ENCODE results near the gene CAMK1G.
A peak's percentile ranks its signal among the peaks of the same experiment; 100 is the strongest.

CAMK1G gene

DNA sequence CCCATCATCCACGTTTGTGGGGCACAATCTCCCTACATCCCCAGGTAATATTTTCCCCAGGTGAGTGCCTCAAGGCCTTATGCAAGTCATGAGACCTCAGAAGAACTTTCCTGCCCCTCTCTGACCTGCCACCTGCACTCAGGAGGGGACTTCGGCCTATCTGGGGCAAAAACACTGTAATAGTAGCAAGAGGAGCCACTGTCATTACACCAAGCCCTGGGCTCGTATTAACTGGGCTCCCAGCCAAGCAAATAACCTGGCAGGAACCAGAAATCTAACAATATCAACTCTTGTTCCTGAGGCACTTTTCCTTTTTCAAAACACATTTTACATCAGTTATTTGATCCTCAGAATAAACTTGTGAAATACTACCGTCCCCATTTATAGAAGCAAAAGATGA, 37.8 kb downstream of the CAMK1G start (continued):
- TF ChIP-seq, protein P1, sequence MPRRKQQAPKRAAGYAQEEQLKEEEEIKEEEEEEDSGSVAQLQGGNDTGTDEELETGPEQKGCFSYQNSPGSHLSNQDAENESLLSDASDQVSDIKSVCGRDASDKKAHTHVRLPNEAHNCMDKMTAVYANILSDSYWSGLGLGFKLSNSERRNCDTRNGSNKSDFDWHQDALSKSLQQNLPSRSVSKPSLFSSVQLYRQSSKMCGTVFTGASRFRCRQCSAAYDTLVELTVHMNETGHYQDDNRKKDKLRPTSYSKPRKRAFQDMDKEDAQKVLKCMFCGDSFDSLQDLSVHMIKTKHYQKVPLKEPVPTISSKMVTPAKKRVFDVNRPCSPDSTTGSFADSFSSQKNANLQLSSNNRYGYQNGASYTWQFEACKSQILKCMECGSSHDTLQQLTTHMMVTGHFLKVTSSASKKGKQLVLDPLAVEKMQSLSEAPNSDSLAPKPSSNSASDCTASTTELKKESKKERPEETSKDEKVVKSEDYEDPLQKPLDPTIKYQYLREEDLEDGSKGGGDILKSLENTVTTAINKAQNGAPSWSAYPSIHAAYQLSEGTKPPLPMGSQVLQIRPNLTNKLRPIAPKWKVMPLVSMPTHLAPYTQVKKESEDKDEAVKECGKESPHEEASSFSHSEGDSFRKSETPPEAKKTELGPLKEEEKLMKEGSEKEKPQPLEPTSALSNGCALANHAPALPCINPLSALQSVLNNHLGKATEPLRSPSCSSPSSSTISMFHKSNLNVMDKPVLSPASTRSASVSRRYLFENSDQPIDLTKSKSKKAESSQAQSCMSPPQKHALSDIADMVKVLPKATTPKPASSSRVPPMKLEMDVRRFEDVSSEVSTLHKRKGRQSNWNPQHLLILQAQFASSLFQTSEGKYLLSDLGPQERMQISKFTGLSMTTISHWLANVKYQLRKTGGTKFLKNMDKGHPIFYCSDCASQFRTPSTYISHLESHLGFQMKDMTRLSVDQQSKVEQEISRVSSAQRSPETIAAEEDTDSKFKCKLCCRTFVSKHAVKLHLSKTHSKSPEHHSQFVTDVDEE (CRISPR knock-in tag; IDR thresholded peaks at IDR 0.05), result no peak

- ATAC-seq, result no peak
- TF ChIP-seq GLIS3 (CRISPR knock-in tag; IDR thresholded peaks at IDR 0.05), result no peak
These were observed 38.5 kb downstream of the CAMK1G start for GRCh38 chr1:209621741-209622655.

DNA sequence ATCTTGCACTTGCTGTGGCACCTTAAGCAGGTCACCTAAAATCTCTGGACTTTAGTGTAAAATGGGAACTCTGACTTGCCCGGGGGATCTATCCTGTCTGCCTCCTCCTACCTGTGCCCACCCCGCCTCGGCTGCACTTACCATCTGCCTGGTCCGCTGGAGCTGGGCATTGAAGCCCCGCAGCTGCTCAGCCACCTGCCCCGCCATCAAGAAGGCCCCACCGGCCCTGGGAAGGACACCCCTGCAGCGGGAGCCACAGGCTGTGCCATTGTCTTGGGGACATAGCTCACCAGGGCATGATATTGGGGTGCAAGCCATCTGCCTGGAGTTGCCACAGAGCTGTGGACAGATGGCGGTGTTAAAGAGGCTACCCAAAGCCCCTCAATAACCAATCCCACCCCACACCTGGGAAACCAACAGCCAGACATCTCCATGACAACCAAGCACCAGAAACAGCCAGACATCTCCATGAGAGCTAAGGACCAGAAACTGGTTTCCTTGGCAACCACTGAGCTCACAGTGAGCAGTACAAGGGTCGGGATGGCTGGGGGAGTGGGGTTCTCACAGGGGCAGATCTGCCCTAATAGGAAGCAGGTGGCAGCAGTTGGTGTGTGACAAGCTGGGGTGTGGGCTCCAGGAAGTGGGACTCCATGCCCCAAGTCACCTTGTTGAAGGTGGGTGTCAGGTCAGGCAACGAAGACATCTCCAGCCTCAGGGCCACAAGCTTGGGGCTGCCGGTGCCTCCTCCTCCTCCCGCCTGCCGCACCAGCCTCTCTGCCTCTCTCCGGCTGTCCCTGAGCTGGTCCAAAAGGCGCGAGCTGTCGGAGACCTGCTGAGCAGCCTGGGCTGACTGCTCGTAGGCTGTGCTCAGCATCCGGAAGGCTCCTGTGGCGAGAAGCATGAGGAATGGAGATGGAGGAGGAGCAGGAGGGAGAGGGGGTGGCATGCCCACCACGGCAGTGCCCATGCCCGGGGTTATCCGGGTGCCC, 39.6 kb downstream of the CAMK1G start:
- ATAC-seq, result no peak
- TF ChIP-seq OSR1 (CRISPR knock-in tag; IDR thresholded peaks at IDR 0.05) (no peak), ARNTL (CRISPR knock-in tag; IDR thresholded peaks at IDR 0.05; ENCODE audit: borderline replicate concordance, low read depth) (no peak), TOX (CRISPR knock-in tag; IDR thresholded peaks at IDR 0.05; ENCODE audit: borderline replicate concordance) (no peak), TCF4 (CRISPR knock-in tag; IDR thresholded peaks at IDR 0.05; ENCODE audit: borderline replicate concordance) (no peak), PPARA (CRISPR knock-in tag; IDR thresholded peaks at IDR 0.05; ENCODE audit: borderline replicate concordance) (no peak), ZFP3 (CRISPR knock-in tag; IDR thresholded peaks at IDR 0.05) (no peak), CSDC2 (CRISPR knock-in tag; IDR thresholded peaks at IDR 0.05) (no peak), BACH2 (CRISPR knock-in tag; IDR thresholded peaks at IDR 0.05; ENCODE audit: borderline replicate concordance) (no peak), POU6F1 (CRISPR knock-in tag; IDR thresholded peaks at IDR 0.05; ENCODE audit: borderline replicate concordance, low read depth) (no peak)
- TF ChIP-seq, protein P2, sequence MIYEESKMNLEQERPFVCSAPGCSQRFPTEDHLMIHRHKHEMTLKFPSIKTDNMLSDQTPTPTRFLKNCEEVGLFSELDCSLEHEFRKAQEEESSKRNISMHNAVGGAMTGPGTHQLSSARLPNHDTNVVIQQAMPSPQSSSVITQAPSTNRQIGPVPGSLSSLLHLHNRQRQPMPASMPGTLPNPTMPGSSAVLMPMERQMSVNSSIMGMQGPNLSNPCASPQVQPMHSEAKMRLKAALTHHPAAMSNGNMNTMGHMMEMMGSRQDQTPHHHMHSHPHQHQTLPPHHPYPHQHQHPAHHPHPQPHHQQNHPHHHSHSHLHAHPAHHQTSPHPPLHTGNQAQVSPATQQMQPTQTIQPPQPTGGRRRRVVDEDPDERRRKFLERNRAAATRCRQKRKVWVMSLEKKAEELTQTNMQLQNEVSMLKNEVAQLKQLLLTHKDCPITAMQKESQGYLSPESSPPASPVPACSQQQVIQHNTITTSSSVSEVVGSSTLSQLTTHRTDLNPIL (CRISPR knock-in tag; IDR thresholded peaks at IDR 0.05; ENCODE audit: low read depth), result no peak

DNA sequence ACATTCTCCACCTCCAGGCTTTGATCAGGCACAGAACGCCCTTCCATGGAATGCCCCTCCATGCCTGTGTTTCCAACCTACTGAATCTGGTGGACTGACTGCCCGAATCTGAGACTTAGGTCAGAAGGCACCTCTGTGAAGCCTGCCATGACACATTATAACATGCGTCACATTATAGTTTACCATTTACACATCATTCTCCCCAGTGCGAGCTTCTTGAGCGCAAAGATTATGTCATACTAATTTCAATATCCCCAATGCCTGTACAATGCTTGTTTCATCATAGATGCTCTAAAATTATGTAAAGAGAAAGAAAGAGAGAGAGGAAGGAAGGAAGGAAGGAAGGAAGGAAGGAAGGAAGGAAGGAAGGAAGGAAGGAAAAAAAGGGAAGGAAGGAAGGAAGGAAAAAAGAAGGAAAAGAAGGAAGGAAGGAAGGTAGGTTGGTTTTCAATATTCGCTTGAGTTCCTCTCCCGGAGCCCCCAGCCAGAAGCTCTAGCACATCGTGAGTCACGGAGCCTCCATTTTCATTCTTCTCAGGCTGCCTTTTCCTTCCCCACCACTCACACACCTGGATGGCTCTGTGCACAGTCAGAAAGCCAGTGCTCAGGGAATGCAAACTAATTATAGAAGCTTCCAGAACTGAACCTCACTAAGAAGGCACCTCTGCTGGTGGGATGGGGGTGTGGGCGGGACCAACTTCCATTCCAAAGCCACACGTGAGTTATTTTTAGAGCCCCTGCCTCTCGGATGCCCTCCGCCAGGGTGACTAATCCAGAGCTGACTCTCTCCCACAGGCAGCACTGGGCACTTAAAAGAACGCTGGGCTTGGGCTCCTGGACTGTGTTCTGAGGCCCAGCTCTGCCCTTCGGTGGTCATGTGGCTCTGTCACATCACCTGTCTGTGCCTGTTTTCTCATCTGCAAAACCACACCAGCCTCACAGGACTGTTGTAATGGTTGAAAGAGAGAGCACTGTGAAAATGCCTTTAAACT, 41.3 kb downstream of the CAMK1G start:
- ATAC-seq, result peak; percentile 75
- no peak for TF ChIP-seq TOX (CRISPR knock-in tag; IDR thresholded peaks at IDR 0.05; ENCODE audit: borderline replicate concordance)
- TF ChIP-seq OSR1 (CRISPR knock-in tag; IDR thresholded peaks at IDR 0.05), result no peak
- TF ChIP-seq GLIS3 (CRISPR knock-in tag; IDR thresholded peaks at IDR 0.05), result no peak
- TF ChIP-seq ZFP3 (CRISPR knock-in tag; IDR thresholded peaks at IDR 0.05), result no peak
- TF ChIP-seq, protein P3, sequence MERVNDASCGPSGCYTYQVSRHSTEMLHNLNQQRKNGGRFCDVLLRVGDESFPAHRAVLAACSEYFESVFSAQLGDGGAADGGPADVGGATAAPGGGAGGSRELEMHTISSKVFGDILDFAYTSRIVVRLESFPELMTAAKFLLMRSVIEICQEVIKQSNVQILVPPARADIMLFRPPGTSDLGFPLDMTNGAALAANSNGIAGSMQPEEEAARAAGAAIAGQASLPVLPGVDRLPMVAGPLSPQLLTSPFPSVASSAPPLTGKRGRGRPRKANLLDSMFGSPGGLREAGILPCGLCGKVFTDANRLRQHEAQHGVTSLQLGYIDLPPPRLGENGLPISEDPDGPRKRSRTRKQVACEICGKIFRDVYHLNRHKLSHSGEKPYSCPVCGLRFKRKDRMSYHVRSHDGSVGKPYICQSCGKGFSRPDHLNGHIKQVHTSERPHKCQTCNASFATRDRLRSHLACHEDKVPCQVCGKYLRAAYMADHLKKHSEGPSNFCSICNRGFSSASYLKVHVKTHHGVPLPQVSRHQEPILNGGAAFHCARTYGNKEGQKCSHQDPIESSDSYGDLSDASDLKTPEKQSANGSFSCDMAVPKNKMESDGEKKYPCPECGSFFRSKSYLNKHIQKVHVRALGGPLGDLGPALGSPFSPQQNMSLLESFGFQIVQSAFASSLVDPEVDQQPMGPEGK (CRISPR knock-in tag; IDR thresholded peaks at IDR 0.05; ENCODE audit: borderline replicate concordance), result no peak

Measured in SK-N-SH treated with all-trans-retinoic acid at 6 μM for 48 hours (cell line).